Nephron (organoid): ENCODE results near the gene MUC6.

Experiments used
- H3K27ac Mint-ChIP-seq, 3 experiments: 2 replicates each; pipeline ENCODE4 v1.8.0; 2020; ENCODE audit warnings: mixed read lengths in 3 of 3, mild to moderate bottlenecking in 2 of 3, moderate library complexity in 1 of 3
- H3K27me3 Mint-ChIP-seq: 2 replicates; pipeline ENCODE4 v1.8.0; 2021; ENCODE audit warnings: low read depth, mild to moderate bottlenecking, moderate library complexity, mixed read lengths
- H3K36me3 Mint-ChIP-seq: 2 replicates; pipeline ENCODE4 v1.8.0; 2020; ENCODE audit warnings: low read depth, mixed read lengths
- H3K4me1 Mint-ChIP-seq: 2 replicates; pipeline ENCODE4 v1.8.0; 2020; ENCODE audit warnings: mixed read lengths
- H3K4me3 Mint-ChIP-seq, 3 experiments: 2 replicates each; pipeline ENCODE4 v1.8.0; 2020; ENCODE audit warnings: mild to moderate bottlenecking in 3 of 3, mixed read lengths in 3 of 3, moderate library complexity in 2 of 3
- H3K9me3 Mint-ChIP-seq: 2 replicates; pipeline ENCODE4 v1.8.0; 2020; ENCODE audit warnings: mixed read lengths
- TF ChIP-seq, protein P1 (sequence below), 3 experiments: fragments of 200-600 bp; sonication (generic); IDR thresholded peaks; one replicate each; pipeline ENCODE4 v1.5.0; 2021; ENCODE audit warnings: antibody characterized with exemption in 3 of 3; ENCODE audit not compliant: unreplicated experiment in 3 of 3

Gene MUC6

DNA sequence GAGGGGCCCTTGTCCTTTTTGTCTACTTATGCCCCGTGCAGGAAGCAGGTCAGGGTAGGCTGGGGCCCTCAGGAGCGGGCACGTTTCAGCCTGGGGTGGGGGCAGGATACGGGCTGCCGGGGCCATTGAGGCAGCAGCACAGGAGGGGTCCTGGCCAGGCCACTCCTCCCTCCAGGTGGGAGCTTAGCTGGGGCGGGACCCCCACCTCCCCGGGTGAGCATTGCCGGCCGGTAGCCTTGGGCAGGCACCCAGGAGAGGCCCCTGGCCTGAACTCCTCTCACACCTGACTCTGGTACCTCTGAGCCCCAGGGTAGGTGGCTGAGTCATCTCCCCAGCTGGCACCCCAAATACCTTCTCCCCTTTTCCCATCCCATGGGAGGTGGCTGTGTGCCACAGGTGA lies 5.0 kb upstream of the MUC6 start:
- Mint-ChIP-seq H3K27me3 (peaks cover 12% of the 10 kb centered on the region), H3K36me3 (no peaks in the 10 kb centered on the region), H3K4me3 (no peak overlapping the region), H3K4me1 (no peaks in the 10 kb centered on the region), H3K27ac (no peak overlapping the region), H3K9me3 (no peaks in the 10 kb centered on the region)
- TF ChIP-seq, protein P1, sequence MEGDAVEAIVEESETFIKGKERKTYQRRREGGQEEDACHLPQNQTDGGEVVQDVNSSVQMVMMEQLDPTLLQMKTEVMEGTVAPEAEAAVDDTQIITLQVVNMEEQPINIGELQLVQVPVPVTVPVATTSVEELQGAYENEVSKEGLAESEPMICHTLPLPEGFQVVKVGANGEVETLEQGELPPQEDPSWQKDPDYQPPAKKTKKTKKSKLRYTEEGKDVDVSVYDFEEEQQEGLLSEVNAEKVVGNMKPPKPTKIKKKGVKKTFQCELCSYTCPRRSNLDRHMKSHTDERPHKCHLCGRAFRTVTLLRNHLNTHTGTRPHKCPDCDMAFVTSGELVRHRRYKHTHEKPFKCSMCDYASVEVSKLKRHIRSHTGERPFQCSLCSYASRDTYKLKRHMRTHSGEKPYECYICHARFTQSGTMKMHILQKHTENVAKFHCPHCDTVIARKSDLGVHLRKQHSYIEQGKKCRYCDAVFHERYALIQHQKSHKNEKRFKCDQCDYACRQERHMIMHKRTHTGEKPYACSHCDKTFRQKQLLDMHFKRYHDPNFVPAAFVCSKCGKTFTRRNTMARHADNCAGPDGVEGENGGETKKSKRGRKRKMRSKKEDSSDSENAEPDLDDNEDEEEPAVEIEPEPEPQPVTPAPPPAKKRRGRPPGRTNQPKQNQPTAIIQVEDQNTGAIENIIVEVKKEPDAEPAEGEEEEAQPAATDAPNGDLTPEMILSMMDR (IDR thresholded peaks at IDR 0.05; ENCODE audit: unreplicated experiment in 3 of 3) = no peak

- no peak overlapping the region for H3K4me3 Mint-ChIP-seq
Measured at GRCh38 chr11:1041149-1041467, 4.6 kb upstream of the MUC6 start.

DNA sequence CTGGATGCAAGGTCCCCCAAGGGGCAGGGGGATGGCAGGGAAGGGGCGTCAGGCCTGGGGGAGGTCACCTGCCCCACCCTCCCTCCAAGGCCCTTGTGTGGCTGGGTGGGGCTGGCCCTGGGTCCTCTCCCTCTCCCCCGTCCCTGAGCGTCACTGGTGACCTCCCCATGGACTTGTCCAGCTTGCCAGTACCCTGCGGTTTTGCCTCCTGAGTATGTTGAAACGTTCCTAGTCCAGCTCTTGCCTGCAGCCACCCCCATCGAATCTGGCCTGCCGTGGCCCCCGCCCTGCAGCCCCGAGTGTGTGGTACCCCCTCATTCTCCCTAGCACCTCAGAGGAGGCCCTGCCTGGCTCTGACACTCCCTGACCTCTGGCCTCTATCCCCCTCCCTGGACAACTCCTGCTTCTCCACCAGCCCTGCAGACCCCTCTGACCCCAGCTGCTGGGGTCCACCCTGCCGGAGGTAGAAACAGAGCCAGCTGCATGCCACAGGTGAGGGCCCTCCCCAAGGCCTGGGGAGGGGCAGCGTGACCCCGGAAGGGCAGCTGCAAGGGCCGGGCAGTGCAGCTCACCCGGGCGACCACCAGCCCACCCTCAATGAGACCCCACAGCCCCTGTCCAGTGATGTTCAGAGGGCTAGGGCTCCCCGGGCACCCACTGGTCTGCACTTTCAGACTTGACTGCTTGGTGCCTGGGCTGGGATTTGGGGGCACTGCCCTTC lies 4.1 kb upstream of the MUC6 start:
- Mint-ChIP-seq H3K27ac (no peak overlapping the region), H3K4me3 (no peak overlapping the region), H3K9me3 (no peaks in the 10 kb centered on the region), H3K27me3 (peaks cover 12% of the 10 kb centered on the region), H3K4me1 (no peaks in the 10 kb centered on the region), H3K36me3 (no peaks in the 10 kb centered on the region)
- TF ChIP-seq, protein P1 (IDR thresholded peaks at IDR 0.05; ENCODE audit: unreplicated experiment in 3 of 3) = no peak

More at GRCh38 chr11:1041149-1041467, 4.6 kb upstream of the MUC6 start:
- Mint-ChIP-seq H3K36me3 (no peaks in the 10 kb centered on the region), H3K4me1 (no peaks in the 10 kb centered on the region), H3K27me3 (peaks cover 12% of the 10 kb centered on the region), H3K9me3 (no peaks in the 10 kb centered on the region), H3K27ac (no peak overlapping the region)
- TF ChIP-seq, protein P1 (IDR thresholded peaks at IDR 0.05; ENCODE audit: unreplicated experiment in 3 of 3) = no peak

DNA sequence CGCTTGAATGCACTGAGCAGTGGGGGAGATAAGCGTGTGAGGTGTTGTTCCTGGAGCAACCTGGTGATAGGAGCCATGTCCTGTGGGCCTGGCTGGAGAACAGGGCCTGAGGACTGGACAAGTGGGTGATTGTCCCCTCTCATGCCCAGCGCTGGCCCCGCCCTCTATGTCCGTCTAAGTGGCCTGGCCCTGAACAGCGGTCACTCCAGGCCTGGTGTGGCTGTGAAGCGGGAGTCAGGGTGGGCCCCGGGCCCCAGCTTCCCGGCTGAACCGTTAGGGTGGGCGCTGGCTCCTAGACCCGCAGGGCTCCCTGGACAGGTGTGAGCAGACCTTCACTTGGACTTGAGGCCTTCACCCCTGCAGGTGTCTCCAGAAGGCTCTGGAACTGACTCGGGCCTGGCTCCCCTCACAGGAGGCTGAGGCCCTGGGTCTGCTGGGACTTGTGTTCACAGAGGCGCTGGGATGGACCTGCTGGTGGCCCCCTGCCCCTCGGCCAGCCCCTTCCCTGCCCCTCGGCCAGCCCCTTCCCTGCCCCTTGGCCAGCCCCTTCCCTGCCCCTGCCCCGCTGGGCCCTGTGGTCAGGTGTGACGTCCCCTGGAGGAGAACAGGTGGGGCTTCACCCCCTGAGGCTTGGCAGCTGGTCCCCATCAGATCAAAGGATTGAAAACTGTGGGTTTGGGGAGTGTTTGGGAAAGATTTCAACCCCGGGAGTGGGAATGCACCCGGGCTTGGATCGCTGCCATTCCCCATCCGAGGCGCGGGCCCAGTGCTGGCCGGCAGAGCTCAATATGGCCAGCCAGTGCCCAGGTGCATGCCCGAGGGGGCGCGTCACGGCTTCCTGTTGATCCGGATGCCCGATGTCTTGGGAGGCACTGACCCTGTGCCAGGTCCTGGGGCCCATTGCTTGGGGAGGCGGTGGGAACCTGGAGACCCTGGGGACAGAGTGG lies 3.2 kb upstream of the MUC6 start:
- Mint-ChIP-seq H3K4me3 (no peak overlapping the region), H3K9me3 (no peaks in the 10 kb centered on the region), H3K36me3 (no peaks in the 10 kb centered on the region), H3K4me1 (no peaks in the 10 kb centered on the region), H3K27me3 (peaks cover 9% of the 10 kb centered on the region), H3K27ac (no peak overlapping the region)
- TF ChIP-seq, protein P1 (IDR thresholded peaks at IDR 0.05; ENCODE audit: unreplicated experiment in 3 of 3) = no peak

DNA sequence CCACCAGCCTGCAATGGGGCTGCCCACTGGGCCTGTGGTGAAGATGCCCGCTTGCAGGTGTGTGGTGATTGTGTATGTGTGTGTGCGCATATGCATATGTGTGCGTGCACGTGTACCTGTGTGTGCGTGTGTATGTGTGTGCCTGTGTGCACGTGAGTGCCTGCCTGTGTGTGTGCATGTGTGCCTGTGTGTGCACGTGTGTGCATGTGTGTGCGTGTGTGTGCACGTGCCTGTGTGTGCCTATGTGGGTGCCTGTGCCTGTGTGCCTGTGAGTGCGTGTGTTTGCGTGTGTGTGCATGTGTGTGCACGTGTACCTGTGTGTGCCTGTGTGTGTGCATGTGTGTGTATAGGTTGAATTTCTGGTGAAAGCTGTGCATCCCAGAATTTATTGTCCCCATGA lies 2.4 kb upstream of the MUC6 start:
- TF ChIP-seq, protein P1 (IDR thresholded peaks at IDR 0.05; ENCODE audit: unreplicated experiment in 3 of 3) = no peak
- Mint-ChIP-seq H3K9me3 (no peaks in the 10 kb centered on the region), H3K36me3 (no peaks in the 10 kb centered on the region), H3K27me3 (peaks cover 3% of the 10 kb centered on the region), H3K4me1 (no peaks in the 10 kb centered on the region), H3K4me3 (no peak overlapping the region), H3K27ac (no peak overlapping the region)
